NCI-H2196 treated with DMSO at 0.1 percent for 48 hours (cell line): ENCODE data around the gene GBA2.

Source experiments
- DNase-seq: peaks from one replicate; lab custom pipeline; 2025; ENCODE audit not compliant: unreplicated experiment; lab: John Stamatoyannopoulos, UW

GBA2 gene

DNA sequence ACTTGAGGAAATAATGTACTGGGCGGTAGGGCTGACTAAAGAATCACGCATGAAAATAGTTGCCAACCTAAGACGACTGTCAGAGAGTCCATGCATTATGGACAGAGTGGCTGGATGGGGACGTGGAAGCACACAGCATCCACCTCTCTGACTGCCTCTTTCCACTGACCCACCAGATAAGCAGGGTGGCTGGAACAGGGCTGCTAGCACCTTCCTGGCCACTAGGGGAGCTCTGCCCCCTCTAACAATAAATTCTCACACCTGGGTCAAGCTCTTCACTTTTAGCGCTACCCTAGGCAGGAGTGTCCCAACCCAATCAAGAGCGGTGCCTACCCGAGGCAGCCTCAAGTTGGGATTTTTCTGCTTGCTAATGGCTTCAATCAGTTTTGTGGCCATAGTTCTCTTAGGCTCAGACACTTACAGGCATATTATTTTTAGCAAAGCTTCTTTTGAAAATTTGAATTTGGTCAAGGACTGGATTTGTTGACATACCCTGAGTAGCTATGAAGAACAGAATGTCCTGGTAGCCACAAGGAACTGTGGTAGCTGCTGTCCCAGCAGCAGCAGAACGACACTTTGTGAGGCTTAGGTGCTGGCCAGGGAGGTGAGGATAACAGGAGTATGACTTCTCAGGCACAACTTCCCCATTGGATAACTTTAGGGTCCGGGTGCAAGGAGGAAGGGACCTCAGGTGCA is 52.4 kb downstream of the GBA2 start:
- DNase-seq, result no peak

DNA sequence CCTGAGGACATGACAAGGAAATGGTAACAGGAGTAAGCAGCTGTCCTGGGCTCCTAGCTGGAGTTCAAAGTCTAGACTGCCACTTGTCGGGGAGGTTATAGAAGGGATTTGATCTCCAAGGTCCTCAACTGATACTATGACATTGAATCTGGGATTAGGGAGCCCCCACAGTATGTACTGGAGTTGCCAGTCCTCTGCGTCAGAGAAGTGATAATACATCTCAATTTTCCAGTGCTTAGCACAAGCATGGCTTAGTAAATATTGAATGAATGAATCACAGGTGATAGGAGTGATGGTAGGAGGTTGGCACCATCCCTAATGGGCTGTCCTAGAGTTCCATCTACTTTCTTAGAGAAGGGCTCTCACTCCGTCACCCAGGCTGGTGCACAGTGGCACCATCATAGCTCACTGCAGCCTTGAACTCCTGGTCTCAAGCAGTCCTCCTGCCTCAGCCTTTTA is 53.1 kb downstream of the GBA2 start:
- DNase-seq, result no peak

DNA sequence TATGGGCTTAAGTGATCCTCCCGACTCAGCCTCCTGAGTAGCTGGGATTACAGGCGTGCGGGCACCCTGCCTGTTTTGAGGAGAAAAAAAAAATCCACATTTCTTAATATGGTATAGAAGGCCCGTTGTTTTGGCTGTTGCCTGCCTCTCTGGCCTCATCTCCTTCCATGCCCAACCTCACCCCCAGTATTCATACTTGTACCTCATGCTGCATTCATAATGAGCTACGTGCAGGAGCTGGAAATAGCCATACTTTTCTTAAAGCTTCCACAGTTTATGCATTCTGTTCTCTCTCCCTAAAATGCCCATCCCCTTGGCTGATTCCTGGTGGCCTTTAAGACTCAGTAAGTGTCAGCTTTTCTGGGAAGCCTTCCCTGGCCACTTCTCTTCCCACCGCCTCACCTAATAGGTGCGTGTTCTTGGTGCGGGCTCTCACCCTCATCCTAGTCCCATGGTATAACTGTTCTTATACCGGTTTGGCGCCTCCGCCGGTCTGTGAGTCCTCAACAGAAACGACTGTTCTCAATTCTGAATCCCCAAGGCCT is 57.2 kb downstream of the GBA2 start:
- no peak for DNase-seq

DNA sequence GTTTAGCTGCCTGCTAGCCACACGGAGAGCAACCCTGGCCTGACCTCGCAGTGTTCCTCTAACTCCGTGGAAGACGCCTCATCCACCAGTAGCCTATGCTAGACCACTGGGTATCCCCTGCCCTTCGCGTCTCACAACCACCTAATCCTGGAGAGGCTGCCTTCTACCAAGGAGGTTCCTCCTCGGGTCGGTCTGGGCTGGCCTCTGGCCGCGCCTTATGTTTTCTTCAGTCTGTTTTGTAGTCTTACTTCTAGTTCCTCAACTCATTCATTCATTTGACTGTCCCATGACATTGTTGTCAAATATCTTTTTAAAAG is 57.7 kb downstream of the GBA2 start:
- no peak for DNase-seq

DNA sequence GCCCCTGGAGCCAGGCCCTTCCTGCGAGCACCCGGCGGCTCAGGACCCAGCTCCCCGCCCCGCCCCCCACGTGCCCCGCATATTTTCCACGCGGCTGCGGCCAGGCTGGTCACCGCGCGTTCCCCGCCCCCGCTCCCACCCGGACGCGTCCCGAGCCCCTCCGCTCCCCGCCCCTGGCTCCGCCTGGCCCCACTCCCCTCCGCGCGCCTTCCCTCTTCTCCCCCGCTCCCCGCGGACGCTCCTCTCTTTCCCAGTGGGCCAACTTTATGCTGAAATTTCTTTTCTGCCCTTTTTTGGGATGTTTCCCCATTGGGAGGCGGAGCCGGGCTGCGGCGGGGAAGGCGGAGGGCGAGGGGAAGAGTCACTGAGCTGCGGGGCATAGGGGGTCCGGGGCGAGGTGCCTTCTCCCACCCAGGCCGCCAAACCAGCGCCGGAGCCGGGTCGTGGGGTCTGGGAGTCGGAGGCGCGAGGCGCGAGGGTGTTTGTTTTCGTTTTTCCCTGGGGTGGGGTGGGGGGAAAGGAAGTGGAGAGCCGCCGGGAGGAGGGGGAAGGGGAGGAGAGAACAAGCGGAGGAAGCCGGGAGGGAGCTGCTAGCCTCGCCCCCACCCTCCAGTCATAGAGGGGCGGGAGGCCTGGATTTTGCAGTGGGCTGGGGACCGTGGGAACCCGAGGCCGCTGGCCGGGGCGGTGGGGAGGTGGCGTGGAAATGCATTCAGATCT is 58.3 kb downstream of the GBA2 start:
- DNase-seq, result peak; percentile 26

DNA sequence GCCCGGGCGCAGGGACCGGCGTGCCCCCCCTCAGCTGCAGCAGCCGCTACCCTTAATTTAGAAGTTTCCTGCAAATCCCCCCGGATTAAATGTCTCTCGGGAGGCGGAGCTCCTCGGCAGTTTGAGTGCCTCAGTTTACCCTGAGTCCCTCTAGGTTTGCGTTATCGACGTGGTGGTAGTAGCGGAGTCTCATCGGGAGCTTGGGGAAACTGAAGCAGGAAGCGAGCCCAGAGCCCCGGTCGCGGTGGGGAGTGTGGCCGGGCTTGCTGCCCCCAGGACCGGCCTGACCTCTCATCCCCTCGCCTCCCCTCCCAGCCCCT is 58.8 kb downstream of the GBA2 start:
- no peak for DNase-seq

DNA sequence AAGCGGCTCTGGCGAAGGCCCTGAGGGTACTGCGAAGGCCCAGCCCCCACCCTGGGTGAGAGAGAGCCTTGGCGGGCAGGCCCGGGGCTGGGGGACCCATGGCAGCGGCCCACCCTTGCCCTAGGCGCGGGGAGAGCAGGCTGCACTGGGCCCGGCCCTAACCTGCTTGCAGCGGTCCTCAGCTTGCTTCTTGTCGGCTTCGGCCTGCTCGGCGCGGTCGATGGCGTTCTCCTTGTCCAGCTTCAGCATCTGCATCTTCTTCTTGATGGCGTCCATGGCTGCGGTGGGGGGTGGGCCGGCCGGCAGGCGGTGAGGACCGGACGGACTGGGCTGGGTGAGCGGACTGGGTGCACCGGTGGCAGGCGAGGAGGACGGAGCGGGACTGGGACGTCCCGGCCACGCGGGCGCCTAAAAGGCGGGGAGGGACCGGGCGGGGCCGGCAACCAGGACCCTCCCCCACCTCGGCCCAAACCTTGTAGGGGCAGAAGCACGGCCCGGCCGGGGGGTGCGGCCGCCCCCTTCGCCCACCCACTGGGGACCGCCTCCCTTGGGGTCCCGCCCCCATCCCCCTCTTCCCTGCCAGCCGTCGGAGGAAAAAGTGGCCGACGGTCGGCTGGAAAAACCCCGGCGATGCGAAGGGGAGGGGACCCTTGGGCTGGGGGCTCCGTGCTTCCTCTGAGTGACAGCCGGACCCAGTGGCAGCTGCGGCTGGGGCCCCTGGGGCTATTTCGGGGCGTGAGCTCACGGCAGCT is 59.3 kb downstream of the GBA2 start, which contains the start of gene TPM2:
TPM2 (minus strand) TSS at position 384 of the 752 bp plus-strand sequence; CDS start at position 276, 108 bp downstream.
- DNase-seq, result no peak

DNA sequence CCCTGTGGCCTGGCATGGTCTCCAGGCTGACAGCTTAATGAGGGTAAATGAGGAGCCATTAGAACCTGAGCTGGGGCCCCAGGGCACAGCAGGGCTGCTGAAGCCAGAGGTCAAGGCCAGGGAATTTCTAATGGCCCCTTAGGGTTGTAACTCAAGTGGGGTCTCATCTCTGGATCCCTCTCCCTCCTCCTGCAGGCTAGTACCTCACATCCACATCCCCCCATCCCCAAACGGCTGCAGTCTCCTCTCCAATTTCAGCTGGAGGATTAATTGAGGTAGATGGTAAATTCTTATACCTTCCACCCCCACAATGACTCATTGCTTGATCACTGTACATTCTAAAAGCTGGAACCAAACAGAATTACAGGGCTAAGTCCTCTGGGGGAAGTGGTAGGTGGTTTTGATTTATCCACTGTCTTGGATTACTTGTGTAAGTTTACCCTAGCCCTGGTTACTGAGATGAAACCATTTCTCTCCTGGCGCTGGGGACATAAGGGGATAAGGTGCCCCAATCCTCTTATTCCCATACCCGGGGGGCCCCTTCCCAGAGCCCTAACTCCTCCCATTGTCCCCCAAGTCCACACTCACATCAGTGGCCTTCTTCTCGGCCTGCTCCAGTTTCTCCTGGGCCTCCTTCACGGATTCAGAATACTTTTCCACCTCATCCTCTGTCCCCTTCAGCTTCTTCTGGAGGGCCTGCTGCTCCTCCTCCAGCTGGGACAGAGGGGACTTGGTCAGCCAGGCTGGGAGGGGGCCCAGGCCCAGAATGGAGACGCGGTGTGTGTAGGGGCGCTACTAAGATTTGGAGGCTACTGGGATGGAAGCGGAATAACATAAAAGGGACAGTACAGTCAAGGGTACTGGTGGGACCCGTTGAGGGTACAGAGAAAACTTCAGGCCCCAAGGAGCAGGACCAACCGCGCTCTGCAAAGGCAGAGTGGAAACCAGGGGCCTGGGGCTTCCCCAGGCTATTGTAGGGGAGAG is 60.2 kb downstream of the GBA2 start:
- DNase-seq, result no peak

DNA sequence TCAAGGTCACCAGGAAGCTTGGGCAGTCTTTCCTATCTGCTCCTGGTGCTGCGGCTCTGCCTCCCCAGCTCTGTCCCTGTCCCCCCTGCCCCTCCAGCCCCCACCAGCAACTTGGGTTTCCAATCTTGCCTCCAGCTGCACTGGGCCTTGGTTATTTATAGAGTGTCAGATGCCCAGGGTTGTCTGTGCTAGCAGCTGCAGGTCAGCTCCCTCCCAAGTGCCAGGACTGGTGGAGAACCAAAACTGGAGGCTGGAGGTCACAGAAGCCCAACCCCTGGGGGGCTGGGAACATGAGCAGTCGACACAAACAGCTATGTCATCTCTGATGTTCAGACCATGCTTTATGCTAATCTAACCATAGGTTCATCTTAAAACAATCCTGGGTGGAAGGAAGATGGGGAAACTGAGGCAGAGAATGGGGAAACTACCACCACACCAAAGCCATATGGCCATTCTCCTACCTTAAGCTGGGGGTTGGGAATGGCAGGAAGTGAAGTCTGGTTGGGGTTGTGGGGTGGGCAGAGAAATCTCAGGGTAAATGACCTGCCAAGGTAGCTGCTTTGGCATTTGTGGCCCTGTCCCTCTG is 61.0 kb downstream of the GBA2 start:
- no peak for DNase-seq

DNA sequence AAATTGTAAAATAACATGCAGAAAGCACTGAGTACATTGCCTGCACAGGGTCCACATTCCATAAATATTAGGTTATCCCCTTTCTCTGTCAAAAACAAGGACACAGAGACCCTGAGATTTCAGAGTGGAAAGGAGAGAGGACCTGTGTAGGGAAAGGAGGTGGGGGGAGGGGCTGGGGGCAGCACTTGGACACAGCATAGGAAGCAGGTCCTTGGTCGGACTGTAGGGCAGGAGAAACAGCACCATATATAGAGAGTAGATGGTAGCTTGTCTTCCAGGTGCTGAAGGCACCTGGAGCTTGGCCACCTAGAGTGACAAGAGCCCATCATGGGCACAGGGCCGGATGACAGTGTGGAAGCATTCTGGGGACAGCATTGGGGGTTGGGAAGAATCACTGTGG is 61.7 kb downstream of the GBA2 start:
- no peak for DNase-seq
